GM06990 (cell line): ENCODE results near the gene DESI1.

ENCODE experiments used
- DNase-seq: peaks from one replicate; pipeline ENCODE4 v3.0.0-alpha.2; 2011; ENCODE audit not compliant: insufficient read length; ENCODE audit errors: extremely low read depth
- H3K27me3 ChIP-seq: replicated peaks from 2 replicates; pipeline ENCODE4 v1.6.0; 2011; ENCODE audit warnings: low read length; ENCODE audit not compliant: control insufficient read depth, insufficient read depth
- H3K36me3 ChIP-seq: 2 replicates; pipeline ENCODE4 v1.5.1; 2011; ENCODE audit warnings: low read length; ENCODE audit not compliant: control insufficient read depth, insufficient read depth
- H3K4me3 ChIP-seq: replicated peaks from 2 replicates; pipeline ENCODE4 v1.5.1; 2011; ENCODE audit warnings: low read depth, mild to moderate bottlenecking, control low read depth, low read length
- CTCF ChIP-seq: IDR thresholded peaks from 2 replicates; pipeline ENCODE4 v1.5.1; 2011; ENCODE audit warnings: low read length, control low read depth, mild to moderate bottlenecking, inconsistent platforms; ENCODE audit not compliant: insufficient read depth, poor library complexity, severe bottlenecking

The DESI1 gene

GRCh38 chr22:41625577-41625976, 4.7 kb upstream of the DESI1 start:
- Histone ChIP-seq H3K36me3 (peaks cover 14% of the 10 kb centered on the region), H3K27me3 (no peaks in the 10 kb centered on the region), H3K4me3 (no peak overlapping the region)
- TF ChIP-seq CTCF: no peak
- no peak for DNase-seq

GRCh38 chr22:41621911-41622179, 1.0 kb upstream of the DESI1 start:
- peaks cover 6% of the 10 kb centered on the region for H3K36me3 ChIP-seq
- peak overlapping the region; percentile 99 for H3K4me3 ChIP-seq
- H3K27me3 ChIP-seq: no peaks in the 10 kb centered on the region
- no peak for TF ChIP-seq CTCF
- DNase-seq: no peak

- peak within 1 kb of the TSS; percentile 99 for H3K4me3 ChIP-seq
- TF ChIP-seq CTCF: no peak
- no peaks in the 10 kb centered on the region for H3K27me3 ChIP-seq
- peaks cover 6% of the 10 kb centered on the region for H3K36me3 ChIP-seq
- peak; percentile 98 for DNase-seq
These were observed 462 bp upstream of the DESI1 start, which contains the start of gene XRCC6 for GRCh38 chr22:41621099-41621910. XRCC6 (plus strand) TSS chr22:41621295; CDS start chr22:41622005, 710 bp downstream.

- peaks cover 2% of the 10 kb centered on the region for H3K36me3 ChIP-seq
- peak; percentile 66 for DNase-seq
- no peaks in the 10 kb centered on the region for H3K27me3 ChIP-seq
- TF ChIP-seq CTCF: no peak
- H3K4me3 ChIP-seq: peak overlapping the region; percentile 95
These were observed 759 bp downstream of the DESI1 start for GRCh38 chr22:41619979-41620588.

GRCh38 chr22:41613456-41613855, 7.4 kb downstream of the DESI1 start:
- no peaks in the 10 kb centered on the region for H3K27me3 ChIP-seq
- H3K36me3 ChIP-seq: peaks cover 3% of the 10 kb centered on the region
- H3K4me3 ChIP-seq: no peak overlapping the region
- no peak for TF ChIP-seq CTCF
- no peak for DNase-seq
